Subcutaneous adipose tissue (tissue), 4 donors: Measurements from ENCODE around the gene TMIE. TPM values are rescaled to one million over a fixed set of nuclear protein-coding genes. Genes with fewer than 3 reads are reported as not detected.

ENCODE experiments used
- small RNA-seq: library from RNA; depleted of rRNA; stranded (forward); fragments of <200 nt; gene quantifications from one replicate; pipeline ENCODE3, GENCODE V24; 2016
- total RNA-seq, 4 donors: library from RNA; depleted of rRNA; stranded (reverse); fragments of >200 nt; gene quantifications; one replicate each; pipeline ENCODE4 v1.1.0, GENCODE V29; 2016
- TF ChIP-seq, protein P1 (sequence below): fragments of 450-650 bp; IDR thresholded peaks from one replicate; pipeline ENCODE4 v1.5.1; 2016; ENCODE audit warnings: low read depth, mild to moderate bottlenecking, control low read depth, antibody characterized with exemption, moderate library complexity

Gene TMIE
- total RNA-seq, 4 donors from 2014 or later: 0.88 TPM; not detected in 3

DNA sequence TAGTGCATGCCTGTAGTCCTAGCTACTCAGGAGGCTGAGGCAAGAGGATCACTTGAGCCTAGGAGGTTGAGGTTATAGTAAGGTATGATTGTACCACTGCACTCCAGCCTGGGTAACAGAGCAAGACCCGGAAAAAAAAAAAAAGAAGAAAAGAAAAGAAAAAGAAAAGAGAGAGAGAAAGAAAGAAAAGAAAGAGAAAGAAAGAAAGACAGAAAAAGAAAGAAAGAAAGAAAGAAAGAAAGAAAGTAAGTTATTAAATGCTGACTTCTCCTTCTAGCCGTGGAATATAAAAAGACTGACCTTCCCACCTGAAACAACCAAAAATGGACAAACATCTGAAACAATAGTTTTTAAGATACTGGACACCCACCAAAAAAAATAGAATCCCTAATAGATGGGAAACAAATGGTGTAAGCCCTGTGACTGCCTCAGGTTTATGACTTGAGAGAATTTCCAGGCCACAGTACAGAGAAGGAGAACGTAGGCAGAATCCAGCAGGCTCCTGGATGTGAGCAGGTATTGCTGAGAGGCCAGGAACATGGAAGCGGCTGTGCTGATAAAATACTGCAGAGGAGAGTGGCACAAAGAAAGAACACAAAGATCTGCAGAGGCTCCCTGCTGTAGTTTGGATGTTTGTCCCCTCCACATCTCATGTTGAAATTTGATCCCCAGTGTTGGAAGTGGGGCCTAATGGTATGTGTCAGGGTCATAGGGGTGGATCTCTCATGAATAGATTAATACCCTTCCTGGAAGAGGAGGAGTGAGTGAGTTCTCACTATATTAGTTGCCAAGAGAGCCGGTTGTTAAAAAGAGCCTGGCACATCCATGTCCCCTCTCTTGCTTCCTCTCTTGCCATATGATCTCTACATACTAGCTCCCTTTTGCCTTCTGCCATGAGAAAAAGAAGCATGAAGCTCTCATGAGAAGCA is 58.3 kb downstream of the TMIE start:
- TF ChIP-seq, protein P1, sequence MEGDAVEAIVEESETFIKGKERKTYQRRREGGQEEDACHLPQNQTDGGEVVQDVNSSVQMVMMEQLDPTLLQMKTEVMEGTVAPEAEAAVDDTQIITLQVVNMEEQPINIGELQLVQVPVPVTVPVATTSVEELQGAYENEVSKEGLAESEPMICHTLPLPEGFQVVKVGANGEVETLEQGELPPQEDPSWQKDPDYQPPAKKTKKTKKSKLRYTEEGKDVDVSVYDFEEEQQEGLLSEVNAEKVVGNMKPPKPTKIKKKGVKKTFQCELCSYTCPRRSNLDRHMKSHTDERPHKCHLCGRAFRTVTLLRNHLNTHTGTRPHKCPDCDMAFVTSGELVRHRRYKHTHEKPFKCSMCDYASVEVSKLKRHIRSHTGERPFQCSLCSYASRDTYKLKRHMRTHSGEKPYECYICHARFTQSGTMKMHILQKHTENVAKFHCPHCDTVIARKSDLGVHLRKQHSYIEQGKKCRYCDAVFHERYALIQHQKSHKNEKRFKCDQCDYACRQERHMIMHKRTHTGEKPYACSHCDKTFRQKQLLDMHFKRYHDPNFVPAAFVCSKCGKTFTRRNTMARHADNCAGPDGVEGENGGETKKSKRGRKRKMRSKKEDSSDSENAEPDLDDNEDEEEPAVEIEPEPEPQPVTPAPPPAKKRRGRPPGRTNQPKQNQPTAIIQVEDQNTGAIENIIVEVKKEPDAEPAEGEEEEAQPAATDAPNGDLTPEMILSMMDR: no peak

Small RNAs within 50 kb of the gene (small RNA-seq; reads per million reads assigned to genes)
- gene PRSS45: not detected

Other genes starting within 250 kb of the TMIE start
- 10 to 100 TPM in 2 of 4 donors, 1 to 10 TPM in 2; 1.2 to 17.9 (median 7.2) TPM for gene LTF, start 236.5 kb upstream of the TMIE start, total RNA-seq
- not detected for gene RTP3, start 203.4 kb upstream of the TMIE start, total RNA-seq
- gene LRRC2, start 135.1 kb upstream of the TMIE start, total RNA-seq: 1 to 10 TPM; 1.1 to 7.7 (median 5.0) TPM
- gene FAM240A, start 88.9 kb upstream of the TMIE start, total RNA-seq: not detected
- gene ALS2CL, start 7.7 kb upstream of the TMIE start, total RNA-seq: 10 to 100 TPM in 1 of 4 donors, 1 to 10 TPM in 3; 4.4 to 30.3 (median 7.8) TPM
- not detected for gene PRSS50, start 16.5 kb downstream of the TMIE start, total RNA-seq
- 1 to 10 TPM; 2.0 to 9.8 (median 6.4) TPM for gene MYL3, start 162.1 kb downstream of the TMIE start, total RNA-seq
- 10 to 100 TPM; 14.8 to 67.8 (median 16.2) TPM for gene PTH1R, start 176.3 kb downstream of the TMIE start, total RNA-seq